SK-N-SH (cell line): ENCODE results near the gene KRCC1. TPM values are rescaled to one million over a fixed set of nuclear protein-coding genes. Genes with fewer than 3 reads are reported as not detected.
"Not testable (repeated sequence)": the region's sequence is repeated elsewhere in the genome, so short reads cannot be mapped to it uniquely, and the experiment has no call there.

Experiments
- CTCF ChIA-PET: fragments of 300-600, 350-600 bp; formaldehyde crosslinking; extraction: SDS; loops from one replicate; lab custom pipeline; 2021; lab: Yijun Ruan, JAX
- POLR2A ChIA-PET: fragments of 350-600 bp; sonication (Branson Sonifier 250); formaldehyde crosslinking; extraction: SDS; loops from one replicate; lab custom pipeline; 2020; ENCODE audit warnings: antibody characterized with exemption, inconsistent platforms; lab: Yijun Ruan, JAX
- DNase-seq: peaks from one replicate; pipeline ENCODE4 v3.0.0; 2012
- H2AFZ ChIP-seq: fragments of 200-600 bp; sonication (generic); 2 replicates; pipeline ENCODE4 v1.8.1; 2016; ENCODE audit warnings: antibody characterized with exemption, mild to moderate bottlenecking, low read depth
- H3F3A ChIP-seq: fragments of 200-600 bp; sonication (generic); replicated peaks from 2 replicates; pipeline ENCODE3; 2016; ENCODE audit warnings: antibody characterized with exemption, mild to moderate bottlenecking; ENCODE audit not compliant: insufficient read depth
- H3K27ac ChIP-seq, 2 experiments: fragments of 200-500 bp in 1 of 2; fragments of 200-600 bp in 1 of 2; sonication (Bioruptor generic) in 1 of 2; sonication (generic), shearing (Covaris generic) in 1 of 2; 2 replicates each; pipeline versions ENCODE4 v1.5.1 to v1.6.1; 2014 to 2016; ENCODE audit warnings: low read depth in 2 of 2, inconsistent platforms in 1 of 2, low read length in 1 of 2, mild to moderate bottlenecking in 1 of 2, mixed read lengths in 1 of 2
- H3K27me3 ChIP-seq: fragments of 200-600 bp; sonication (generic), shearing (Covaris generic); 2 replicates; pipeline ENCODE4 v1.6.1; 2016; ENCODE audit warnings: mixed run types; ENCODE audit not compliant: insufficient read depth
- H3K36me3 ChIP-seq, 2 experiments: fragments of 200-500 bp in 1 of 2; fragments of 200-600 bp in 1 of 2; sonication (Bioruptor generic) in 1 of 2; sonication (generic) in 1 of 2; replicated peaks in 1 of 2; 2 replicates each; pipeline versions ENCODE3 to v1.5.1; 2014 to 2016; ENCODE audit warnings: low read length in 1 of 2, mild to moderate bottlenecking in 1 of 2; ENCODE audit not compliant: insufficient read depth in 2 of 2, control insufficient read depth in 1 of 2
- H3K4me1 ChIP-seq, 2 experiments: fragments of 200-500 bp in 1 of 2; fragments of 200-600 bp in 1 of 2; sonication (Bioruptor generic) in 1 of 2; sonication (generic), shearing (Covaris generic) in 1 of 2; 2 replicates each; pipeline versions ENCODE4 v1.5.1 to v1.6.1; 2014 to 2016; ENCODE audit warnings: low read depth in 1 of 2, low read length in 1 of 2, mixed run types in 1 of 2; ENCODE audit not compliant: insufficient read depth in 2 of 2, control insufficient read depth in 1 of 2
- H3K4me2 ChIP-seq: fragments of 200-600 bp; sonication (generic), shearing (Covaris generic); 2 replicates; pipeline ENCODE4 v1.6.1; 2017; ENCODE audit warnings: mixed run types
- H3K4me3 ChIP-seq, 2 experiments: fragments of 200-500 bp in 1 of 2; fragments of 200-600 bp in 1 of 2; sonication (Bioruptor generic) in 1 of 2; sonication (generic), shearing (Covaris generic) in 1 of 2; 2 replicates each; pipeline versions ENCODE4 v1.5.1 to v1.8.1; 2014 to 2016; ENCODE audit warnings: low read depth in 2 of 2, inconsistent platforms in 1 of 2, low read length in 1 of 2, mild to moderate bottlenecking in 1 of 2, mixed read lengths in 1 of 2, moderate library complexity in 1 of 2
- H3K79me2 ChIP-seq: fragments of 200-600 bp; sonication (generic); 2 replicates; pipeline ENCODE4 v1.8.1; 2017; ENCODE audit warnings: mild to moderate bottlenecking; ENCODE audit not compliant: insufficient read depth
- H3K9ac ChIP-seq: fragments of 200-600 bp; sonication (generic); 2 replicates; pipeline ENCODE4 v1.6.1; 2017; ENCODE audit warnings: mixed run types
- H3K9me2 ChIP-seq: fragments of 200-600 bp; sonication (generic); 2 replicates; pipeline ENCODE4 v1.6.1; 2017; ENCODE audit warnings: mixed run types
- H3K9me3 ChIP-seq: fragments of 200-600 bp; sonication (generic); 2 replicates; pipeline ENCODE4 v1.6.1; 2017; ENCODE audit warnings: mixed run types, mild to moderate bottlenecking, moderate library complexity
- H4K20me1 ChIP-seq: fragments of 200-600 bp; sonication (generic); 2 replicates; pipeline ENCODE4 v1.6.1; 2017; ENCODE audit warnings: mild to moderate bottlenecking, mixed run types; ENCODE audit not compliant: insufficient read depth
- CTCF ChIP-seq: fragments of 200-600 bp; sonication (generic); IDR thresholded peaks from 2 replicates; pipeline ENCODE4 v1.6.1; 2017; ENCODE audit warnings: antibody characterized with exemption, mild to moderate bottlenecking, moderate library complexity
- ELF1 ChIP-seq: IDR thresholded peaks from 2 replicates; pipeline ENCODE4 v1.4.0; 2012
- EP300 ChIP-seq, 2 experiments: IDR thresholded peaks; 2 replicates each; pipeline versions ENCODE4 v1.4.0 to v1.6.1; 2012; ENCODE audit warnings: borderline replicate concordance in 1 of 2, low read depth in 1 of 2, low read length in 1 of 2
- EZH2phosphoT487 ChIP-seq: fragments of 200-600 bp; sonication (generic); IDR thresholded peaks from 2 replicates; pipeline ENCODE4 v1.6.1; 2017; ENCODE audit warnings: low read depth, mixed run types, mild to moderate bottlenecking, antibody characterized with exemption, moderate library complexity, borderline replicate concordance
- FOSL2 ChIP-seq: IDR thresholded peaks from 2 replicates; pipeline ENCODE4 v1.4.0; 2012; ENCODE audit warnings: low read depth, mild to moderate bottlenecking, moderate library complexity, borderline replicate concordance
- FOXM1 ChIP-seq: IDR thresholded peaks from 2 replicates; pipeline ENCODE4 v1.4.0; 2012; ENCODE audit warnings: low read depth, mild to moderate bottlenecking
- GATA2 ChIP-seq: sonication (generic); formaldehyde crosslinking; IDR thresholded peaks from 2 replicates; pipeline ENCODE4 v1.5.0; 2020; ENCODE audit warnings: mild to moderate bottlenecking, missing genetic modification reagents
- MAX ChIP-seq: IDR thresholded peaks from 2 replicates; pipeline ENCODE4 v1.4.0; 2012; ENCODE audit warnings: low read depth
- MEF2A ChIP-seq: IDR thresholded peaks from 2 replicates; pipeline ENCODE4 v1.4.0; 2012; ENCODE audit warnings: low read depth, borderline replicate concordance
- NFIC ChIP-seq: IDR thresholded peaks from 2 replicates; pipeline ENCODE4 v1.4.0; 2012; ENCODE audit warnings: borderline replicate concordance
- NRF1 ChIP-seq: IDR thresholded peaks from 2 replicates; pipeline ENCODE4 v1.6.1; 2012; ENCODE audit warnings: low read depth, mild to moderate bottlenecking, low read length
- RAD21 ChIP-seq: IDR thresholded peaks from 2 replicates; pipeline ENCODE4 v1.6.1; 2012; ENCODE audit warnings: mild to moderate bottlenecking, low read length
- RCOR1 ChIP-seq: fragments of 150-350 bp; IDR thresholded peaks from 2 replicates; pipeline ENCODE4 v1.6.1; 2017; ENCODE audit warnings: antibody characterized with exemption, low read length
- REST ChIP-seq: IDR thresholded peaks from 2 replicates; pipeline ENCODE4 v1.6.1; 2012; ENCODE audit warnings: mild to moderate bottlenecking, low read depth, low read length, moderate library complexity
- RXRA ChIP-seq: IDR thresholded peaks from 2 replicates; pipeline ENCODE4 v1.4.0; 2012; ENCODE audit warnings: low read depth, mild to moderate bottlenecking, borderline replicate concordance
- SIN3A ChIP-seq: IDR thresholded peaks from 2 replicates; pipeline ENCODE4 v1.6.1; 2012; ENCODE audit warnings: low read depth, mild to moderate bottlenecking, low read length, moderate library complexity, borderline replicate concordance
- TAF1 ChIP-seq: IDR thresholded peaks from 2 replicates; pipeline ENCODE4 v1.6.1; 2012; ENCODE audit warnings: low read depth, mild to moderate bottlenecking, low read length, moderate library complexity, borderline replicate concordance
- YY1 ChIP-seq: IDR thresholded peaks from 2 replicates; pipeline ENCODE4 v1.4.0; 2012; ENCODE audit warnings: low read depth, mild to moderate bottlenecking
- ZBTB33 ChIP-seq: IDR thresholded peaks from 2 replicates; pipeline ENCODE4 v1.4.0; 2012; ENCODE audit warnings: low read depth, borderline replicate concordance
- WGBS: methylation state at CpG from one replicate; pipeline ENCODE4 v1.1.6; 2017; ENCODE audit warnings: low lambda C conversion rate; 5-methylcytosine and 5-hydroxymethylcytosine counted together
- polyA plus RNA-seq, 3 experiments: library from polyadenylated mRNA; depleted of rRNA; stranded (reverse); fragments of >200 nt; gene quantifications; 2 replicates each; pipeline ENCODE4 v1.2.3, GENCODE V29; 2012

KRCC1 gene
- polyA plus RNA-seq, 1 of the 3 experiments (the other 2 are of a cell fraction) = 10.7 TPM

GRCh38 chr2:87996570-87996969 is 59.0 kb downstream of the KRCC1 start (continued):
- TF ChIP-seq NRF1 (no peak), SIN3A (no peak)

GRCh38 chr2:87995756-87996155 is 59.8 kb downstream of the KRCC1 start:
- H3K4me1 ChIP-seq = no peaks in the 10 kb centered on the region
- no peak overlapping the region for H3K4me2 ChIP-seq
- H3K9me2 ChIP-seq = no peaks in the 10 kb centered on the region
- no peaks in the 10 kb centered on the region for H3K27me3 ChIP-seq
- H3K4me3 ChIP-seq = no peak overlapping the region
- TF ChIP-seq MEF2A (no peak), RAD21 (no peak), MAX (no peak), ZBTB33 (no peak), NFIC (no peak), FOXM1 (no peak), RXRA (no peak), YY1 (no peak), GATA2 (CRISPR knock-in tag) (no peak), TAF1 (no peak), NRF1 (no peak), ELF1 (no peak), SIN3A (no peak), EZH2phosphoT487 (no peak), RCOR1 (no peak), EP300 (IDR thresholded peaks at IDR 0.05; ENCODE audit: borderline replicate concordance in 1 of 2, low read depth in 1 of 2, low read length in 1 of 2) (no peak), REST (no peak), CTCF (no peak), FOSL2 (no peak)
- ChIA-PET CTCF (no interaction called here), POLR2A (no interaction called here)
- H3K9ac ChIP-seq = no peak overlapping the region
- no peaks in the 10 kb centered on the region for H4K20me1 ChIP-seq
- no peak overlapping the region for H3K27ac ChIP-seq
- WGBS = 78% methylated on average over 1 of the region's 1 CpG
- H2AFZ ChIP-seq = no peak overlapping the region
- no peaks in the 10 kb centered on the region for H3K9me3 ChIP-seq
- no peaks in the 10 kb centered on the region for H3F3A ChIP-seq
- H3K36me3 ChIP-seq = no peaks in the 10 kb centered on the region
- no peaks in the 10 kb centered on the region for H3K79me2 ChIP-seq
- no peak for DNase-seq

GRCh38 chr2:87994304-87994850 is 61.2 kb downstream of the KRCC1 start:
- POLR2A ChIA-PET, H3K9me2 ChIP-seq, DNase-seq, H3K4me3 ChIP-seq, H3K9ac ChIP-seq, H3K9me3 ChIP-seq, H3K4me2 ChIP-seq, H3K79me2 ChIP-seq, H2AFZ ChIP-seq, H3F3A ChIP-seq, H3K27ac ChIP-seq, H4K20me1 ChIP-seq, H3K27me3 ChIP-seq, H3K36me3 ChIP-seq, H3K4me1 ChIP-seq, CTCF ChIA-PET: not testable (repeated sequence)
- 72% methylated on average over 7 of the region's 7 CpGs for WGBS
